AG04450 (cell line): ENCODE results near the gene PIM3. TPM values are rescaled to one million over a fixed set of nuclear protein-coding genes. Genes with fewer than 3 reads are reported as not detected.

Source experiments
- CTCF ChIA-PET: fragments of 300-600, 350-600 bp; formaldehyde crosslinking; extraction: SDS; loops from one replicate; lab custom pipeline; 2022; ENCODE audit warnings: antibody characterized with exemption, inconsistent platforms; lab: Charles Lee
- POLR2A ChIA-PET: fragments of 350-600 bp; formaldehyde crosslinking; extraction: SDS; loops from one replicate; lab custom pipeline; 2021; ENCODE audit warnings: antibody characterized with exemption, inconsistent platforms; lab: Yijun Ruan, JAX
- DNase-seq: peaks from one replicate; pipeline ENCODE4 v3.0.0-alpha.2; 2011; ENCODE audit warnings: low read depth, low spot score
- H3K27ac ChIP-seq: one replicate; pipeline ENCODE4 v1.5.1; 2012; ENCODE audit warnings: low read depth, low read length, control low read depth
- H3K27me3 ChIP-seq: one replicate; pipeline ENCODE4 v1.6.0; 2012; ENCODE audit warnings: low read length; ENCODE audit not compliant: control insufficient read depth, insufficient read depth
- H3K4me3 ChIP-seq: 2 replicates; pipeline ENCODE4 v1.5.1; 2011; ENCODE audit warnings: mild to moderate bottlenecking, low read depth, low read length, control low read depth
- H3K9me3 ChIP-seq: 2 replicates; pipeline ENCODE4 v1.5.1; 2012; ENCODE audit warnings: low read length; ENCODE audit not compliant: control insufficient read depth, insufficient read depth
- polyA minus RNA-seq: library from RNA; depleted of rRNA, polyadenylated mRNA; stranded (reverse); fragments of >200 nt; gene quantifications from 2 replicates; pipeline ENCODE4 v1.2.3, GENCODE V29; 2011; rRNA and poly(A)+ RNA removed
- polyA plus RNA-seq: library from polyadenylated mRNA; depleted of rRNA; stranded (reverse); fragments of >200 nt; gene quantifications from 2 replicates; pipeline ENCODE4 v1.2.3, GENCODE V29; 2011; rRNA removed
- TF ChIP-seq, protein P1 (sequence below): IDR thresholded peaks from 2 replicates; pipeline ENCODE4 v1.5.1; 2011; ENCODE audit warnings: low read depth, low read length, control low read depth, inconsistent platforms

Gene PIM3
- polyA plus RNA-seq, result 6.1 and 8.2 TPM in 2 replicates
- 3.2 and 4.1 TPM in 2 replicates for polyA minus RNA-seq

DNA sequence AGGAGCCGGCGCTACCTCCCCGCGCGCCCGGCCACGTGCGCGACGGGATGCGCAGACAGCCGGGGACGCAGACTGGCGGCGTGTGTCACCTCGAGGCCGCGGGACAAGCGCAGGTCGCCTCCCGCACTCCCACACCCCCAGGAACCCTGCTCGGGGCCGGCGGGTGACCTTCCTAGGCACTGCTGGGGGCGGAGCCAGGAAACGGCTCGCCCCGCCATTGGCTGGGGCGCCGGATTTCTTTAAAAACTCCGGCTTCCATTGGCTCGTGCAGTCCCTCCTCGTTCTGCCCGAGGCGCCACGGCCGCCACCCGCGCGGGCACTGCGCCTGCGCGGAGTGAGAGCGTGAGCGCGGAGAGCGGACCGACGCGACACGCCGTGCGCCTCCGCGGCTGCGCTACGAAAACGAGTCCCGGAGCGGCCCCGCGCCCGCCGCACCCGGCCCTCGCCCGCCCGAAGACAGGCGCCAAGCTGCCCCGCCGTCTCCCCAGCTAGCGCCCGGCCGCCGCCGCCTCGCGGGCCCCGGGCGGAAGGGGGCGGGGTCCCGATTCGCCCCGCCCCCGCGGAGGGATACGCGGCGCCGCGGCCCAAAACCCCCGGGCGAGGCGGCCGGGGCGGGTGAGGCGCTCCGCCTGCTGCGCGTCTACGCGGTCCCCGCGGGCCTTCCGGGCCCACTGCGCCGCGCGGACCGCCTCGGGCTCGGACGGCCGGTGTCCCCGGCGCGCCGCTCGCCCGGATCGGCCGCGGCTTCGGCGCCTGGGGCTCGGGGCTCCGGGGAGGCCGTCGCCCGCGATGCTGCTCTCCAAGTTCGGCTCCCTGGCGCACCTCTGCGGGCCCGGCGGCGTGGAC, at the start of gene PIM3:
PIM3 (plus strand) TSS at position 614 of the 846 bp plus-strand sequence; CDS start at position 790, 176 bp downstream.
- no peaks in the 10 kb centered on the region for H3K27me3 ChIP-seq
- TF ChIP-seq, protein P1, sequence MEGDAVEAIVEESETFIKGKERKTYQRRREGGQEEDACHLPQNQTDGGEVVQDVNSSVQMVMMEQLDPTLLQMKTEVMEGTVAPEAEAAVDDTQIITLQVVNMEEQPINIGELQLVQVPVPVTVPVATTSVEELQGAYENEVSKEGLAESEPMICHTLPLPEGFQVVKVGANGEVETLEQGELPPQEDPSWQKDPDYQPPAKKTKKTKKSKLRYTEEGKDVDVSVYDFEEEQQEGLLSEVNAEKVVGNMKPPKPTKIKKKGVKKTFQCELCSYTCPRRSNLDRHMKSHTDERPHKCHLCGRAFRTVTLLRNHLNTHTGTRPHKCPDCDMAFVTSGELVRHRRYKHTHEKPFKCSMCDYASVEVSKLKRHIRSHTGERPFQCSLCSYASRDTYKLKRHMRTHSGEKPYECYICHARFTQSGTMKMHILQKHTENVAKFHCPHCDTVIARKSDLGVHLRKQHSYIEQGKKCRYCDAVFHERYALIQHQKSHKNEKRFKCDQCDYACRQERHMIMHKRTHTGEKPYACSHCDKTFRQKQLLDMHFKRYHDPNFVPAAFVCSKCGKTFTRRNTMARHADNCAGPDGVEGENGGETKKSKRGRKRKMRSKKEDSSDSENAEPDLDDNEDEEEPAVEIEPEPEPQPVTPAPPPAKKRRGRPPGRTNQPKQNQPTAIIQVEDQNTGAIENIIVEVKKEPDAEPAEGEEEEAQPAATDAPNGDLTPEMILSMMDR, result no peak
- POLR2A ChIA-PET, result interaction anchor here (2.8 to 3.5 kb wide), 2 partner anchors 8 to 24 kb away, joined by 14 to 20 read pairs; no protein-coding TSS in a partner anchor
- CTCF ChIA-PET, result no interaction called here
- peak within 1 kb of the TSS; percentile 82 for H3K4me3 ChIP-seq
- DNase-seq, result peak; percentile 85
- peaks cover 4% of the 10 kb centered on the region; the same call in 1 of the 2 replicates for H3K9me3 ChIP-seq
- peak within 1 kb of the TSS; percentile 52 for H3K27ac ChIP-seq

DNA sequence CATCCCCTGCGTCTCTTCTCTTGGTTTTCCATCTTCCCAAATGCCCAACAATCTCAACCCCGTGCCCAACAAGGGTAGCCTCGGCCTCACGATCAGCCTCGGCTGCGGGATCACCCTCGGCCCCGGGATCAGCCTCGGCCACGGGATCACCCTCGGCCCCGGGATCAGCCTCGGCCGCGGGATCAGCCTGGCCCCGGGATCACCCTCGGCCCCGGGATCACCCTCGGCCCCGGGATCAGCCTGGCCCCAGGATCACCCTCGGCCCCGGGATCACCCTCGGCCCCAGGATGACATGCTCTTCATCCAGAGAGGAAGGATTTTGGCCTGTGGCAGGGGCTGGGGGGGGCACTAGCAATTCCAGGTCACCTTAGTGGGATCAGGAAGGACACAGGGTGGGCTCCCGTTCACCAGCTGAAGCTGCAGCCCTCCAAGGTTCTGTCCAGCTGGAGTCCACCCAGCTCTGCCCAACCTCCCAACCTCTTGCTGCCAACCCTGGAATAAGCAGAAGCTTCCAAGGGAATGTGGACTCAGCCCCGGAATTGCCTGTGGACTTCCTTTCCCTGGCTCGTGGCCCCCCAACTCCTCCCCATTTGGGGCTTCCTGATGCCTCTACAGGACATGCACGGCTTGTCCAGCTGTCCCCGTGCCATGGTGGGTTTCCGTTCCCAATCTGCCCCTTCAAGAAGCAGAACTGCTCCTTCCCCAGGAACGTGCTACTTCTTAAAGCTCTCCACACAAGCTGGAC, 48.5 kb upstream of the PIM3 start:
- TF ChIP-seq, protein P1, result no peak
- Histone ChIP-seq H3K27ac (no peak overlapping the region), H3K9me3 (no peaks in the 10 kb centered on the region; the same call in 1 of the 2 replicates), H3K27me3 (no peaks in the 10 kb centered on the region), H3K4me3 (no peak overlapping the region)
- POLR2A ChIA-PET, result no interaction called here
- no peak for DNase-seq
- CTCF ChIA-PET, result no interaction called here

DNA sequence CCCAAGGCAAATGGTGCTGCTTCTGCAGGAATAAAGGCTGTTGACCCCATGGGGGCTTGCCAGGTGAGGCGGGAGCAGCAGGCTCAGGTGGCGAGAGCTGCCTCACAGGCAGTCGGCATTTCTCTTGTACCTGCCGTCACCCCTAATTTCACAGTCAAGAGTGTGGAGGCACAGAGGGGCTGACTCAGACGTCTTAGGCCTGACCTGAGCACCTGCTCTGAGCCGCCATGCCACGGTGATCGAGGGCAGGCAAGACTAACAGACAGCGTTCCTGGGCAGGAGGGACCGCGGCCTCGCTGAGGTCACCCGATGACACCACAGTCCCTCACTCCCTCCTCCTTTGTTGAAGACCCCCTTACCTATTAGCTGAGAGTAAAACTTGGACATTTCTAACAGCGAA, 47.5 kb upstream of the PIM3 start:
- Histone ChIP-seq H3K9me3 (no peaks in the 10 kb centered on the region; the same call in 1 of the 2 replicates), H3K27ac (no peak overlapping the region), H3K27me3 (no peaks in the 10 kb centered on the region), H3K4me3 (no peak overlapping the region)
- TF ChIP-seq, protein P1, result no peak
- CTCF ChIA-PET, result no interaction called here
- no peak for DNase-seq
- POLR2A ChIA-PET, result no interaction called here

DNA sequence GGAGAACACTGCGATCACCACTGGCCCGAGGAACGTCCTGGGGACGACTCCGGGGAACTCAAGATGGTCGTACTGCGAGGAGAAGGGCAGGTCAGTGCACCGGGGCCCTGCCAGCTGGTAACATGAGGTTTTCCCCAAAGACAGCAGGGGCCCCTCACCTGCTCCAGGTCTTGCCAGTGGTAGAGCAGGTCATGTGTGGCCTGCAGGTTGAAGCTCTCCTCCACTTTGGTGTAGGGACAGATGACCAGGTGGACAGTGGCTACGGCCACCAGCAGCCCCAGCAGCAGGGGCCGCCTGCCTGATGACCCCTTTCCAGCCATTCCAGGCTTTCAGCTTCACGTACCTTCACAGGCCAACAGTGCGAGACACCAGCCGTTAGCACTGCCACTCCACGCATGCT, 47.1 kb upstream of the PIM3 start:
- TF ChIP-seq, protein P1, result no peak
- no peak overlapping the region for H3K27ac ChIP-seq
- H3K27me3 ChIP-seq, result no peaks in the 10 kb centered on the region
- no peak overlapping the region for H3K4me3 ChIP-seq
- CTCF ChIA-PET, result no interaction called here
- H3K9me3 ChIP-seq, result no peaks in the 10 kb centered on the region; the same call in 1 of the 2 replicates
- POLR2A ChIA-PET, result no interaction called here
- no peak for DNase-seq
